SH-SY5Y (cell line): ENCODE measurements around the gene TMPRSS3.

Experiments used
- GATA2 ChIP-seq: IDR thresholded peaks from 2 replicates; pipeline ENCODE4 v1.6.1; 2011; ENCODE audit warnings: mild to moderate bottlenecking, low read depth, low read length
- GATA3 ChIP-seq: IDR thresholded peaks from 2 replicates; pipeline ENCODE4 v1.6.1; 2011; ENCODE audit warnings: low read depth, mild to moderate bottlenecking, low read length, moderate library complexity

DNA sequence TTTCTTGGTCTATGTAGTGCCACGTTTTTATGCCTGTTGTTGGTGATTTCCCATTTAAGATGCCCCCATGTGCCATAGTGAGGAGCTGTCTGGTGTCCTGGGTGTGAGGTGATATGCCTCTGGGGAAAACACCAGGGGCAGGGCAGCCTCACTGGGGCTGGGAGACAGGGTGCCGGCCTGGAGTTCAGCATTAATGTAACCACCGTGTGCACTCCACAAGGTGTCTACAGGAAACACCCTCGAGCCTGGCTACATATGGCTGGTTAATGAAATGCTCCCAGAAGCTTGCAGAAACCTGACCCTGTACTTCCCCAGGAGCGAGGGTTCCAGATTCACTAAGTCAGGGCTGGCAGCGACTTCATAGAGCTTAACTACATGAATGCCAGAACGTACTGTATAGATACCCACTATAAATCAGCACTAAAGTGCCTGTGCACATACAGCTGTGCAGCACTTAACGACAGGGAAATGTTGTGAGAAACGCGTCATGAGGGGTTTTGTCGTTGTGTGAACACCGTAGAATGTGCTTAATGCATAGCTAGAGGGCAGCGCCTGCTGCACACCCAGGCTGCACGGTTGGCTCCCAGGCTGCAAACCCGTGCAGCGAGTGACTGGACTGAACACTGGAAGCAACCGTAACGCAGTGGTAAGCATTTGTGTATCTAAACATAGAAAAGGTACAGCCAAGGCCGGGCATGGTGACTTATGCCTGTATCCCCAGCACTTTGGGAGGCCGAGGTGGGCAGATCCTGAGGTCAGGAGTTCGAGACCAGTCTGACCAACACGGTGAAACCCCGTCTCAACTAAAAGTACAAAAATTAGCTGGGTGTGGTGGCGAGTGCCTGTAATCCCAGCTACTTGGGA lies 55.4 kb downstream of the TMPRSS3 start:
- TF ChIP-seq GATA3 (no peak), GATA2 (no peak)
